H9 (cell line): ENCODE measurements around the gene COL27A1. TPM values are rescaled to one million over a fixed set of nuclear protein-coding genes. Genes with fewer than 3 reads are reported as not detected.

Experiments used
- DNase-seq: peaks from one replicate; pipeline ENCODE4 v3.0.0-alpha.2; 2017
- H2AFZ ChIP-seq: one replicate; pipeline ENCODE4 v1.6.1; 2013; ENCODE audit warnings: mild to moderate bottlenecking, low read length, control low read depth, moderate library complexity
- H2AK5ac ChIP-seq: 2 replicates; pipeline ENCODE4 v1.6.1; 2013; ENCODE audit warnings: low read length, control low read depth, mixed read lengths; ENCODE audit not compliant: insufficient read length
- H2BK120ac ChIP-seq: one replicate; pipeline ENCODE4 v1.6.1; 2013; ENCODE audit warnings: low read depth, mild to moderate bottlenecking, low read length, control low read depth, inconsistent platforms; ENCODE audit not compliant: poor library complexity, severe bottlenecking
- H2BK12ac ChIP-seq: 2 replicates; pipeline ENCODE4 v1.6.1; 2013; ENCODE audit warnings: low read length, control low read depth, mixed read lengths, low read depth; ENCODE audit not compliant: insufficient read length
- H2BK15ac ChIP-seq: 2 replicates; pipeline ENCODE4 v1.6.1; 2013; ENCODE audit warnings: low read depth, low read length, control low read depth
- H2BK20ac ChIP-seq: one replicate; pipeline ENCODE4 v1.6.1; 2013; ENCODE audit warnings: low read depth, mild to moderate bottlenecking, low read length, control low read depth, inconsistent platforms; ENCODE audit not compliant: poor library complexity, severe bottlenecking
- H2BK5ac ChIP-seq: 2 replicates; pipeline ENCODE4 v1.6.1; 2013; ENCODE audit warnings: low read length, control low read depth, mixed read lengths; ENCODE audit not compliant: insufficient read length
- H3K14ac ChIP-seq: 2 replicates; pipeline ENCODE4 v1.6.1; 2013; ENCODE audit warnings: low read length, control low read depth; ENCODE audit not compliant: insufficient read depth
- H3K18ac ChIP-seq: 2 replicates; pipeline ENCODE4 v1.6.1; 2013; ENCODE audit warnings: low read depth, mild to moderate bottlenecking, mixed read lengths, low read length, control low read depth; ENCODE audit not compliant: insufficient read length
- H3K23ac ChIP-seq: 2 replicates; pipeline ENCODE4 v1.6.1; 2013; ENCODE audit warnings: low read length, control low read depth, mixed read lengths, low read depth; ENCODE audit not compliant: insufficient read length
- H3K23me2 ChIP-seq: 2 replicates; pipeline ENCODE4 v1.6.1; 2013; ENCODE audit warnings: low read depth, mild to moderate bottlenecking, mixed read lengths, low read length, control low read depth; ENCODE audit not compliant: insufficient read length, poor library complexity, severe bottlenecking
- H3K27ac ChIP-seq: 2 replicates; pipeline ENCODE4 v1.5.1; 2013; ENCODE audit warnings: low read length, control low read depth, mixed read lengths, low read depth; ENCODE audit not compliant: insufficient read length
- H3K27me3 ChIP-seq: 2 replicates; pipeline ENCODE4 v1.6.1; 2013; ENCODE audit warnings: low read length, control low read depth, inconsistent platforms; ENCODE audit not compliant: insufficient read depth
- H3K4ac ChIP-seq: 2 replicates; pipeline ENCODE4 v1.6.1; 2013; ENCODE audit warnings: low read depth, mild to moderate bottlenecking, control low read depth, inconsistent platforms, low read length, moderate library complexity
- H3K4me1 ChIP-seq: 2 replicates; pipeline ENCODE4 v1.6.1; 2013; ENCODE audit warnings: low read length, control low read depth, inconsistent platforms; ENCODE audit not compliant: insufficient read depth
- H3K4me2 ChIP-seq: 2 replicates; pipeline ENCODE4 v1.6.1; 2013; ENCODE audit warnings: low read length, control low read depth, mixed read lengths; ENCODE audit not compliant: insufficient read length, insufficient read depth
- H3K56ac ChIP-seq: 2 replicates; pipeline ENCODE4 v1.6.1; 2013; ENCODE audit warnings: low read depth, mild to moderate bottlenecking, mixed read lengths, low read length, control low read depth; ENCODE audit not compliant: insufficient read length
- H3K79me1 ChIP-seq: 2 replicates; pipeline ENCODE4 v1.6.1; 2013; ENCODE audit warnings: low read depth, mild to moderate bottlenecking, moderate library complexity, low read length, control low read depth, inconsistent platforms; ENCODE audit not compliant: insufficient read depth, poor library complexity, severe bottlenecking
- H3K79me2 ChIP-seq: 2 replicates; pipeline ENCODE4 v1.6.1; 2013; ENCODE audit warnings: low read length, control low read depth, inconsistent platforms; ENCODE audit not compliant: insufficient read depth
- H3K9ac ChIP-seq: 2 replicates; pipeline ENCODE4 v1.6.1; 2013; ENCODE audit warnings: low read length, control low read depth, mixed read lengths; ENCODE audit not compliant: insufficient read length; ENCODE audit errors: extremely low read depth
- H3K9me3 ChIP-seq: one replicate; pipeline ENCODE4 v1.6.1; 2013; ENCODE audit warnings: low read depth, low read length, inconsistent platforms; ENCODE audit not compliant: control insufficient read depth
- H3T11ph ChIP-seq: one replicate; pipeline ENCODE4 v1.6.1; 2013; ENCODE audit warnings: mild to moderate bottlenecking, low read length, control low read depth, inconsistent platforms
- H4K20me1 ChIP-seq: one replicate; pipeline ENCODE4 v1.6.1; 2013; ENCODE audit not compliant: control insufficient read depth, insufficient read length, insufficient read depth
- H4K5ac ChIP-seq: 2 replicates; pipeline ENCODE4 v1.6.1; 2013; ENCODE audit warnings: low read depth, mild to moderate bottlenecking, mixed read lengths, low read length, control low read depth; ENCODE audit not compliant: insufficient read length
- H4K8ac ChIP-seq: replicated peaks from 2 replicates; pipeline ENCODE4 v1.6.1; 2013; ENCODE audit warnings: low read length, control low read depth, mixed read lengths, low read depth; ENCODE audit not compliant: insufficient read length
- H4K91ac ChIP-seq: 2 replicates; pipeline ENCODE4 v1.6.1; 2013; ENCODE audit warnings: low read depth, mild to moderate bottlenecking, moderate library complexity, mixed read lengths, low read length, control low read depth; ENCODE audit not compliant: insufficient read length
- H3K27ac Mint-ChIP-seq, 3 experiments: 2 replicates in 2 of 3; 3 replicates in 1 of 3; pipeline ENCODE4 v1.8.0; 2020 to 2021; ENCODE audit warnings: mixed read lengths in 3 of 3, mild to moderate bottlenecking in 1 of 3, moderate library complexity in 1 of 3
- H3K27me3 Mint-ChIP-seq: 2 replicates; pipeline ENCODE4 v1.8.0; 2021; ENCODE audit warnings: low read depth, mild to moderate bottlenecking, moderate library complexity, mixed read lengths
- H3K36me3 Mint-ChIP-seq, 3 experiments: 2 replicates in 2 of 3; 3 replicates in 1 of 3; pipeline ENCODE4 v1.8.0; 2020 to 2021; ENCODE audit warnings: low read depth in 3 of 3, mixed read lengths in 3 of 3; ENCODE audit not compliant: insufficient read depth in 1 of 3
- H3K4me1 Mint-ChIP-seq, 2 experiments: 2 replicates each; pipeline ENCODE4 v1.8.0; 2020; ENCODE audit warnings: mixed read lengths in 2 of 2
- H3K4me3 Mint-ChIP-seq, 2 experiments: 2 replicates in 1 of 2; 3 replicates in 1 of 2; pipeline ENCODE4 v1.8.0; 2020 to 2021; ENCODE audit warnings: mild to moderate bottlenecking in 2 of 2, mixed read lengths in 2 of 2, moderate library complexity in 1 of 2
- H3K9me3 Mint-ChIP-seq, 2 experiments: 2 replicates in 1 of 2; 3 replicates in 1 of 2; pipeline ENCODE4 v1.8.0; 2020; ENCODE audit warnings: mild to moderate bottlenecking in 2 of 2, mixed read lengths in 2 of 2, moderate library complexity in 1 of 2
- CTCF ChIP-seq: fragments of 200-600 bp; sonication (generic); conservative IDR thresholded peaks from 3 replicates; pipeline ENCODE4 v1.8.0; 2021; ENCODE audit warnings: antibody characterized with exemption, mild to moderate bottlenecking
- WGBS: extraction: QIAGEN DNeasy Blood & Tissue Kit; methylation state at CpG from one replicate; pipeline ENCODE4 v1.1.7; 2013; ENCODE audit warnings: missing lambda C conversion rate, low lambda C conversion rate, mixed read lengths; ENCODE audit not compliant: insufficient read length; ENCODE audit errors: extremely low coverage; 5-methylcytosine and 5-hydroxymethylcytosine counted together
- total RNA-seq: library from RNA; stranded (reverse); gene quantifications from 2 replicates; pipeline ENCODE4 v1.2.1, GENCODE V29; 2021

The COL27A1 gene
- total RNA-seq, 1 experiment from 2014 or later: 17.9 TPM

- Histone ChIP-seq H3K23me2 (no peaks in the 10 kb centered on the region), H3T11ph (no peak overlapping the region), H3K9ac (no peak overlapping the region), H4K5ac (no peak overlapping the region), H3K18ac (no peak overlapping the region), H3K9me3 (no peaks in the 10 kb centered on the region), H3K23ac (no peak overlapping the region), H4K20me1 (no peaks in the 10 kb centered on the region), H3K27ac (no peak overlapping the region), H2BK20ac (no peak overlapping the region), H2BK15ac (no peak overlapping the region), H2AK5ac (no peak overlapping the region), H3K14ac (no peak overlapping the region), H3K79me1 (no peaks in the 10 kb centered on the region), H3K4me1 (no peaks in the 10 kb centered on the region), H2BK12ac (no peak overlapping the region), H4K91ac (no peak overlapping the region), H2BK120ac (no peak overlapping the region), H3K79me2 (no peaks in the 10 kb centered on the region), H2BK5ac (no peak overlapping the region), H3K56ac (no peak overlapping the region), H2AFZ (no peak overlapping the region), H3K4me2 (no peak overlapping the region), H3K4ac (no peak overlapping the region), H4K8ac (no peak overlapping the region), H3K27me3 (no peaks in the 10 kb centered on the region)
- WGBS: no CpG with 5 or more reads among the region's 15 CpGs
- no peak for DNase-seq
- Mint-ChIP-seq H3K27me3 (peaks cover 2% of the 10 kb centered on the region; the same call in 1 of the 2 replicates), H3K36me3 (no peaks in the 10 kb centered on the region; a peak in 1 of 7 replicates), H3K27ac (0 out of 7 replicates have a peak overlapping the region, but pooled peaks of 1 of the 3 experiments have one; percentile 19), H3K4me3 (no peak overlapping the region), H3K9me3 (no peaks in the 10 kb centered on the region), H3K4me1 (peaks cover 6 to 30% of the 10 kb centered on the region in 2 experiments; a peak in 3 of 4 replicates)
- TF ChIP-seq CTCF: no peak
These were observed 104.6 kb downstream of the COL27A1 start for GRCh38 chr9:114259798-114260523.
